HepG2 (cell line): ENCODE data around the gene RAB40C. TPM values are rescaled to one million over a fixed set of nuclear protein-coding genes. Genes with fewer than 3 reads are reported as not detected.

ENCODE experiments used
- ATAC-seq: fragments of 200-7000 bp; cut with Tn5 transposase; 3 replicates; pipeline ENCODE4 v1.9.1; 2020; ENCODE audit warnings: mild to moderate bottlenecking, moderate library complexity
- BruUV-seq: library from RNA; stranded (reverse); fragments of 400-500 nt; replicated peaks from 2 replicates; lab custom pipeline; 2021; lab: Mats Ljungman, UMichigan
- CTCF ChIA-PET: fragments of 300-600 bp; formaldehyde crosslinking; extraction: SDS; loops from one replicate; lab custom pipeline; 2021; ENCODE audit warnings: low total read pairs, inconsistent platforms, low intra/inter-chr PET ratio; lab: Yijun Ruan, JAX
- POLR2A ChIA-PET: fragments of 350-600 bp; sonication (Branson Sonifier 250); formaldehyde crosslinking; loops from one replicate; lab custom pipeline; 2020; ENCODE audit warnings: antibody characterized with exemption, inconsistent platforms; lab: Yijun Ruan, JAX
- DNase-seq: peaks from one replicate; pipeline ENCODE4 v3.0.0-alpha.2; 2015; ENCODE audit warnings: low spot score
- FAIRE-seq: peaks from 3 replicates; lab custom pipeline; 2011; peaks lifted over from hg19 to GRCh38; lab: Jason Lieb, UNC
- H2AFZ ChIP-seq: one replicate; pipeline ENCODE4 v1.6.1; 2011; ENCODE audit warnings: low read length, inconsistent platforms
- H3K27ac ChIP-seq: fragments of 300-600 bp; 3 replicates; pipeline ENCODE4 v1.8.0; 2011; ENCODE audit warnings: mixed run types, mild to moderate bottlenecking, mixed read lengths, low read length, inconsistent platforms; ENCODE audit not compliant: insufficient read depth; ENCODE audit errors: extremely low read length
- H3K27me3 ChIP-seq, 2 experiments: fragments of 200-600 bp in 1 of 2; 2 replicates in 1 of 2; 3 replicates in 1 of 2; pipeline versions ENCODE4 v1.6.0 to v1.8.0; 2011; ENCODE audit warnings: low read length in 2 of 2, mild to moderate bottlenecking in 2 of 2, moderate library complexity in 2 of 2, inconsistent platforms in 1 of 2; ENCODE audit not compliant: insufficient read depth in 2 of 2, control insufficient read depth in 1 of 2
- H3K36me3 ChIP-seq, 2 experiments: fragments of 200-600 bp in 1 of 2; replicated peaks in 1 of 2; 2 replicates in 1 of 2; 3 replicates in 1 of 2; pipeline versions ENCODE4 v1.5.1 to v1.8.0; 2011; ENCODE audit warnings: low read length in 2 of 2, inconsistent platforms in 1 of 2; ENCODE audit not compliant: insufficient read depth in 2 of 2, control insufficient read depth in 1 of 2
- H3K4me1 ChIP-seq: 2 replicates; pipeline ENCODE4 v1.5.1; 2012; ENCODE audit warnings: low read length, inconsistent platforms; ENCODE audit not compliant: insufficient read depth
- H3K4me2 ChIP-seq: 2 replicates; pipeline ENCODE4 v1.6.0; 2011; ENCODE audit warnings: low read depth, low read length, inconsistent platforms
- H3K4me3 ChIP-seq, 3 experiments: fragments of 200-600 bp in 1 of 3; sonication (generic), shearing (Covaris generic) in 1 of 3; replicated peaks in 1 of 3; 2 replicates each; pipeline ENCODE4 v1.5.1; 2011 to 2016; ENCODE audit warnings: low read length in 3 of 3, inconsistent platforms in 2 of 3, low read depth in 2 of 3, mild to moderate bottlenecking in 2 of 3, control low read depth in 1 of 3, mixed read lengths in 1 of 3; ENCODE audit not compliant: insufficient read depth in 1 of 3
- H3K79me2 ChIP-seq: one replicate; pipeline ENCODE4 v1.6.1; 2011; ENCODE audit warnings: low read length, inconsistent platforms; ENCODE audit not compliant: insufficient read depth
- H3K9ac ChIP-seq: 2 replicates; pipeline ENCODE4 v1.6.0; 2011; ENCODE audit warnings: mild to moderate bottlenecking, low read depth, low read length, inconsistent platforms; ENCODE audit not compliant: insufficient read depth
- H3K9me3 ChIP-seq: 2 replicates; pipeline ENCODE4 v1.5.1; 2012; ENCODE audit warnings: mild to moderate bottlenecking, low read length
- H4K20me1 ChIP-seq: 2 replicates; pipeline ENCODE4 v1.6.0; 2011; ENCODE audit warnings: inconsistent platforms, mild to moderate bottlenecking, low read length, moderate library complexity; ENCODE audit not compliant: insufficient read depth
- AGO2 ChIP-seq: fragments of 200-400 bp; formaldehyde crosslinking; optimal IDR thresholded peaks from 2 replicates; pipeline ENCODE3; 2017; ENCODE audit warnings: mild to moderate bottlenecking, low read depth, low read length, moderate library complexity
- ATF1 ChIP-seq: IDR thresholded peaks from 2 replicates; pipeline ENCODE4 v1.6.1; 2016; ENCODE audit warnings: mild to moderate bottlenecking, control low read depth
- CREM ChIP-seq, 2 experiments: sonication (generic) in 1 of 2; formaldehyde crosslinking in 1 of 2; IDR thresholded peaks; 2 replicates each; pipeline versions ENCODE4 v1.4.0 to v1.6.1; 2016 to 2020; ENCODE audit warnings: antibody characterized with exemption in 1 of 2, mild to moderate bottlenecking in 1 of 2, missing genetic modification reagents in 1 of 2
- ESRRA ChIP-seq: sonication (generic); formaldehyde crosslinking; IDR thresholded peaks from 2 replicates; pipeline ENCODE4 v1.5.1; 2020; ENCODE audit warnings: mild to moderate bottlenecking, low read depth, missing genetic modification reagents
- POLR2A ChIP-seq, 2 experiments: IDR thresholded peaks; 2 replicates each; pipeline ENCODE4 v1.6.1; 2011; ENCODE audit warnings: low read depth in 2 of 2, low read length in 2 of 2, mild to moderate bottlenecking in 1 of 2, moderate library complexity in 1 of 2; ENCODE audit not compliant: insufficient read depth in 1 of 2
- SIN3B ChIP-seq: fragments of 150-350 bp; IDR thresholded peaks from 2 replicates; pipeline ENCODE4 v1.6.1; 2014; ENCODE audit warnings: low read length
- ZBTB8A ChIP-seq: sonication (generic); formaldehyde crosslinking; IDR thresholded peaks from 2 replicates; pipeline ENCODE4 v1.4.0; 2020; ENCODE audit warnings: mild to moderate bottlenecking, low read depth, missing genetic modification reagents, borderline replicate concordance
- ZFP41 ChIP-seq: sonication (generic); formaldehyde crosslinking; IDR thresholded peaks from 2 replicates; pipeline ENCODE4 v1.4.0; 2020; ENCODE audit warnings: mild to moderate bottlenecking, missing genetic modification reagents, borderline replicate concordance
- ZNF629 ChIP-seq: sonication (generic); formaldehyde crosslinking; conservative IDR thresholded peaks from 2 replicates; pipeline ENCODE4 v1.5.0; 2020; ENCODE audit warnings: missing genetic modification reagents
- ZNF672 ChIP-seq: sonication (generic); formaldehyde crosslinking; IDR thresholded peaks from 2 replicates; pipeline ENCODE4 v1.8.1; 2022; ENCODE audit warnings: missing genetic modification reagents
- ZNF891 ChIP-seq: sonication (generic); formaldehyde crosslinking; IDR thresholded peaks from 2 replicates; pipeline ENCODE4 v1.5.0; 2020; ENCODE audit warnings: mild to moderate bottlenecking, missing genetic modification reagents
- WGBS: methylation state at CpG from one replicate; pipeline ENCODE4 v1.1.6; 2017; ENCODE audit warnings: low lambda C conversion rate; 5-methylcytosine and 5-hydroxymethylcytosine counted together
- in situ Hi-C: cut with HindIII; loops from 2 replicates; pipeline ENCODE4 v1.10.0; 2017; ENCODE audit warnings: low pct_unique_long_range_greater_than_20kb; ENCODE audit not compliant: extremely low pct_ligation_motif_present
- intact Hi-C: fragments of 100-400 bp; cut with micrococcal nuclease; formaldehyde crosslinking; loops from one replicate; pipeline ENCODE4 v1.10.0; 2022; ENCODE audit not compliant: unreplicated experiment
- polyA plus RNA-seq, 8 experiments: library from polyadenylated mRNA; depleted of rRNA in 3 of 8; stranded (reverse) in 7 of 8; unstranded in 1 of 8; fragments of >200 nt; fragmentation: Illumina TruSeq in 4 of 8; extraction: Trizol in 4 of 8; gene quantifications; 2 replicates each; pipeline versions ENCODE4 v1.2.1 to v1.2.3, GENCODE V29; 2011 to 2016; ENCODE audit warnings: low read depth in 4 of 8, missing spikeins in 1 of 8, mixed read lengths in 1 of 8; ENCODE audit not compliant: insufficient read depth in 1 of 8
- total RNA-seq, 5 experiments: library from RNA; depleted of rRNA; stranded (reverse); fragments of >200 nt; fragmentation: Illumina TruSeq; extraction: Trizol; gene quantifications; 2 replicates each; pipeline ENCODE4 v1.2.3, GENCODE V29; 2016; ENCODE audit warnings: low read depth in 1 of 5
- TF ChIP-seq, protein P1 (sequence below): IDR thresholded peaks from 2 replicates; pipeline ENCODE4 v1.6.1; 2016; ENCODE audit warnings: mild to moderate bottlenecking, missing biosample characterization, missing genetic modification reagents
- TF ChIP-seq, protein P2 (sequence below): sonication (generic); formaldehyde crosslinking; IDR thresholded peaks from 2 replicates; pipeline ENCODE4 v1.5.0; 2020; ENCODE audit warnings: missing genetic modification reagents, mild to moderate bottlenecking, borderline replicate concordance
- TF ChIP-seq, protein P3 (sequence below): sonication (generic); formaldehyde crosslinking; conservative IDR thresholded peaks from 2 replicates; pipeline ENCODE4 v1.4.0; 2020; ENCODE audit warnings: missing genetic modification reagents

Gene RAB40C
- total and polyA plus RNA-seq, 2 of the 13 experiments (the other 11 are each of a cell fraction or from before 2014, with no cell fraction given), result 7.7 to 11.5 TPM

DNA sequence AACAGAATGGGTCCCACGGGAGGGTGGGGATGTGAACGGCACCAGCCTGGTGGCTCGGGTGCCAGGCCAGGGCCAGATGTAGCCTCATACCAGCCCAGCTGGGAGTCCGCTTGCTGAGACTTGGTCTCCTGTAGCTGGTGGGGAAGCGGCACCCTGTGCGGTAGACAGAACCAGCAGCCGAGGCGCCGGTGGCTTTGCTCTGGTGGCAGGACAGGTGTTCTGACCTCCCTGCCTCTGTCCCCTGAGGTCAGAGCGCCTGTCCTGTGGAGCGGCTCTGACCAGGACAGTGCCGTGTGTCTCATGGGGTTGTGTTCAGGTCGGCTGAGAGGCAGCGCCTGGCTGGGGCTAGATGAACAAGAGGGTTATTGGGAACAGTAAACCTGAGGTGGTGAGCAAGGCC is 20.1 kb downstream of the RAB40C start:
- peak; percentile 67 for ATAC-seq
- FAIRE-seq, result no peak
- H3K4me1 ChIP-seq, result peaks cover 17% of the 10 kb centered on the region
- peak overlapping the region; percentile 2 to 47 (median 42); a peak in 5 of 6 replicates for H3K4me3 ChIP-seq
- in situ Hi-C loops (no loop called here), intact Hi-C loops (no loop called here)
- H3K79me2 ChIP-seq, result peaks cover 7% of the 10 kb centered on the region
- peak overlapping the region; percentile 57 for H3K4me2 ChIP-seq
- peak overlapping the region; percentile 49 for H3K27ac ChIP-seq
- no TSS peak for BruUV-seq
- no peaks in the 10 kb centered on the region for H3K27me3 ChIP-seq
- POLR2A ChIA-PET, result no interaction called here
- WGBS, result 60% methylated on average over 12 of the region's 14 CpGs
- H3K9ac ChIP-seq, result peak overlapping the region; percentile 46
- DNase-seq, result no peak
- no peak for TF ChIP-seq ZFP41 (CRISPR knock-in tag)
- TF ChIP-seq, protein P1, sequence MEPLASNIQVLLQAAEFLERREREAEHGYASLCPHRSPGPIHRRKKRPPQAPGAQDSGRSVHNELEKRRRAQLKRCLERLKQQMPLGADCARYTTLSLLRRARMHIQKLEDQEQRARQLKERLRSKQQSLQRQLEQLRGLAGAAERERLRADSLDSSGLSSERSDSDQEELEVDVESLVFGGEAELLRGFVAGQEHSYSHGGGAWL (CRISPR knock-in tag), result no peak
- no peak for TF ChIP-seq SIN3B
- no peak for TF ChIP-seq ZNF629 (CRISPR knock-in tag)
- TF ChIP-seq POLR2A (IDR thresholded peaks at IDR 0.05; ENCODE audit: insufficient read depth in 1 of 2, low read depth in 2 of 2, low read length in 2 of 2), result no peak
- no peak for TF ChIP-seq ZNF672 (CRISPR knock-in tag)
- TF ChIP-seq, protein P2, sequence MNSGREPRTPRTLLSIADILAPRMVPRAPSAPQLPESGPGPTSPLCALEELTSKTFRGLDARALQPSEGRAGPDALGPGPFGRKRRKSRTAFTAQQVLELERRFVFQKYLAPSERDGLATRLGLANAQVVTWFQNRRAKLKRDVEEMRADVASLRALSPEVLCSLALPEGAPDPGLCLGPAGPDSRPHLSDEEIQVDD (CRISPR knock-in tag), result no peak
- no peak for TF ChIP-seq ZBTB8A (CRISPR knock-in tag)
- no peak for TF ChIP-seq ESRRA
- TF ChIP-seq ATF1 (CRISPR knock-in tag), result no peak
- TF ChIP-seq, protein P3, sequence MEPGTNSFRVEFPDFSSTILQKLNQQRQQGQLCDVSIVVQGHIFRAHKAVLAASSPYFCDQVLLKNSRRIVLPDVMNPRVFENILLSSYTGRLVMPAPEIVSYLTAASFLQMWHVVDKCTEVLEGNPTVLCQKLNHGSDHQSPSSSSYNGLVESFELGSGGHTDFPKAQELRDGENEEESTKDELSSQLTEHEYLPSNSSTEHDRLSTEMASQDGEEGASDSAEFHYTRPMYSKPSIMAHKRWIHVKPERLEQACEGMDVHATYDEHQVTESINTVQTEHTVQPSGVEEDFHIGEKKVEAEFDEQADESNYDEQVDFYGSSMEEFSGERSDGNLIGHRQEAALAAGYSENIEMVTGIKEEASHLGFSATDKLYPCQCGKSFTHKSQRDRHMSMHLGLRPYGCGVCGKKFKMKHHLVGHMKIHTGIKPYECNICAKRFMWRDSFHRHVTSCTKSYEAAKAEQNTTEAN (CRISPR knock-in tag), result no peak
- peak; percentile 49; the same call in 1 of the 2 replicates for TF ChIP-seq ZNF891 (CRISPR knock-in tag)
- TF ChIP-seq AGO2, result peak; percentile 33
- no peak for TF ChIP-seq CREM (IDR thresholded peaks at IDR 0.05)
- no peak for TF ChIP-seq CREM (CRISPR knock-in tag; IDR thresholded peaks at IDR 0.05)
- TF ChIP-seq, all 625 proteins: peak for 2
- no peaks in the 10 kb centered on the region for H4K20me1 ChIP-seq
- peaks cover 1 to 7% of the 10 kb centered on the region in 2 experiments; a peak in 1 of 5 replicates for H3K36me3 ChIP-seq
- CTCF ChIA-PET, result interaction anchor here (1.7 kb wide), 1 partner anchor 31 kb away, joined by 11 read pairs; no protein-coding TSS in a partner anchor
- no peaks in the 10 kb centered on the region for H3K9me3 ChIP-seq
- H2AFZ ChIP-seq, result no peak overlapping the region
